ENCODE data around the gene CAPN9. TPM values are rescaled to one million over a fixed set of nuclear protein-coding genes. Genes with fewer than 3 reads are reported as not detected.

Gene CAPN9
- total RNA-seq, 2 donors from 2014 or later = 0.45 to 0.59 TPM

- Histone ChIP-seq H3K27me3 (replicated peaks; ENCODE audit: insufficient read depth) (no peaks in the 10 kb centered on the region), H3K4me1 (replicated peaks) (no peaks in the 10 kb centered on the region), H3K36me3 (no peaks in the 10 kb centered on the region), H3K27ac (no peak overlapping the region), H3K9me3 (no peaks in the 10 kb centered on the region), H3K4me3 (no peak overlapping the region)
- 83% methylated on average over 9 of the region's 9 CpGs for WGBS
- intact Hi-C loops (cut with DNase I) = no loop called here
- no peak for TF ChIP-seq POLR2A (IDR thresholded peaks at IDR 0.05)
- no peak for TF ChIP-seq POLR2AphosphoS5 (IDR thresholded peaks at IDR 0.05)
- TF ChIP-seq, protein P1, sequence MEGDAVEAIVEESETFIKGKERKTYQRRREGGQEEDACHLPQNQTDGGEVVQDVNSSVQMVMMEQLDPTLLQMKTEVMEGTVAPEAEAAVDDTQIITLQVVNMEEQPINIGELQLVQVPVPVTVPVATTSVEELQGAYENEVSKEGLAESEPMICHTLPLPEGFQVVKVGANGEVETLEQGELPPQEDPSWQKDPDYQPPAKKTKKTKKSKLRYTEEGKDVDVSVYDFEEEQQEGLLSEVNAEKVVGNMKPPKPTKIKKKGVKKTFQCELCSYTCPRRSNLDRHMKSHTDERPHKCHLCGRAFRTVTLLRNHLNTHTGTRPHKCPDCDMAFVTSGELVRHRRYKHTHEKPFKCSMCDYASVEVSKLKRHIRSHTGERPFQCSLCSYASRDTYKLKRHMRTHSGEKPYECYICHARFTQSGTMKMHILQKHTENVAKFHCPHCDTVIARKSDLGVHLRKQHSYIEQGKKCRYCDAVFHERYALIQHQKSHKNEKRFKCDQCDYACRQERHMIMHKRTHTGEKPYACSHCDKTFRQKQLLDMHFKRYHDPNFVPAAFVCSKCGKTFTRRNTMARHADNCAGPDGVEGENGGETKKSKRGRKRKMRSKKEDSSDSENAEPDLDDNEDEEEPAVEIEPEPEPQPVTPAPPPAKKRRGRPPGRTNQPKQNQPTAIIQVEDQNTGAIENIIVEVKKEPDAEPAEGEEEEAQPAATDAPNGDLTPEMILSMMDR (IDR thresholded peaks at IDR 0.05) = no peak
- no peak for DNase-seq (ENCODE audit: low spot score)
Observed at GRCh38 chr1:230793463-230793745, 46.2 kb downstream of the CAPN9 start.

DNA sequence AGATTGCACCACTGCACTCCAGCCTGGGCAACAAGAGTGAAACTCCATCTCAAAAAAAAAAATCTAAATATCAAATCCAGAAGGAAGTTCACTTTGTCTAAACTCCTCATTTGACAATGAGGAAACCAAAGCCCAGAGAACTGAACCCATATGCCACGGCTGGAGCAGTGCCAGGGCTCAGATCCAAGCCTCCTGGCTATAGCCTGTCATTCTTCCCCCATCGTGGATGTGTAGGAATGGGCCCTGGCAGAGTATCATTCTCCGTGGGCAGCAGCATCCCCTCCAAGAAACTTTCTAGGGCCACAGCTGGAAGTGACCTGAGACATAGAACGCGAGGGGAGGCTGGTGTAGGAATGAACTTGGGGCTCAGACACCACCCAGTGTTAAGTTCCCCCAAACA, 47.2 kb downstream of the CAPN9 start:
- DNase-seq (ENCODE audit: low spot score) = no peak
- Histone ChIP-seq H3K36me3 (no peaks in the 10 kb centered on the region), H3K27me3 (replicated peaks; ENCODE audit: insufficient read depth) (no peaks in the 10 kb centered on the region), H3K4me1 (replicated peaks) (no peaks in the 10 kb centered on the region), H3K9me3 (no peaks in the 10 kb centered on the region), H3K4me3 (no peak overlapping the region), H3K27ac (no peak overlapping the region)
- WGBS = 30% methylated on average over 5 of the region's 5 CpGs
- TF ChIP-seq POLR2AphosphoS5 (IDR thresholded peaks at IDR 0.05) (no peak), POLR2A (IDR thresholded peaks at IDR 0.05) (no peak)
- TF ChIP-seq, protein P1 (IDR thresholded peaks at IDR 0.05) = no peak
- intact Hi-C loops (cut with DNase I) = no loop called here

DNA sequence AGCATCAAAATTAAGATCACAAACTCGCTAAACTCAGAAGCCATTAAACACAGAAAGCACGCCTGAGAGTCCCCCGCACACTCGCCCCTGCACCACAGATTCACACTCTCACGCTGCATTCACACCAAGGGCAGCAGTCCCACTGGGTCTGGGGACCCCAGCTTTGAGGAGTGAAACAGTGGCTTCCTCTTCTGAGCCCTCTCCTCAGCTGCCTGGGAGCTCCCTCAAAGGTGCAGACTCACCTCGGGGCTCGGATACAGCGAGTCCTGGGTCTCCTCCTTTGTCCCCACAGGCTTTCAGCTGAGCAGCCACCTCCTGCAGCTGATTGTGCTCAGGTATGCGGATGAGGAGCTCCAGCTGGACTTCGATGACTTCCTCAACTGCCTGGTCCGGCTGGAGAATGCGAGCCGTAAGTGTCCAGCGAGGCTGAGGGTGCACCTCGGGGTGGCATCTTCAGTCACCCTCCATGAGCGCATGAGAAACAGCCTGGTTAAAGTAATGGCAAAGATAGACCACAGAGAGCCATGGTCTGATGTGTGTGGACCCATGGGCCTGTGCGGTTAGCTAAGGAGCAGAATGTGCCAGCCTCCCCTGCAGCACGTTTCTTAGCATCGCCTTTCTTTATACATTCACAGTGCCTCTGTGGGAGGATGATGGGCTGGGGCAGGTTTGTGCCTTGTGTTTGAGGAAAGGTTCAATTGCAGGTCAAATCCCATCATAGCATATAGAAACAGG, 47.9 kb downstream of the CAPN9 start:
- DNase-seq (ENCODE audit: low spot score) = no peak
- intact Hi-C loops (cut with DNase I) = loop anchor here (5.0 kb wide), 2 partner anchors 122 to 417 kb away; no protein-coding TSS in a partner anchor
- Histone ChIP-seq H3K36me3 (no peaks in the 10 kb centered on the region), H3K4me1 (replicated peaks) (no peaks in the 10 kb centered on the region), H3K4me3 (no peak overlapping the region), H3K27me3 (replicated peaks; ENCODE audit: insufficient read depth) (no peaks in the 10 kb centered on the region), H3K27ac (no peak overlapping the region), H3K9me3 (no peaks in the 10 kb centered on the region)
- TF ChIP-seq, protein P1 (IDR thresholded peaks at IDR 0.05) = no peak
- TF ChIP-seq POLR2A (IDR thresholded peaks at IDR 0.05) = no peak
- no peak for TF ChIP-seq POLR2AphosphoS5 (IDR thresholded peaks at IDR 0.05)
- 82% methylated on average over 19 of the region's 19 CpGs for WGBS

DNA sequence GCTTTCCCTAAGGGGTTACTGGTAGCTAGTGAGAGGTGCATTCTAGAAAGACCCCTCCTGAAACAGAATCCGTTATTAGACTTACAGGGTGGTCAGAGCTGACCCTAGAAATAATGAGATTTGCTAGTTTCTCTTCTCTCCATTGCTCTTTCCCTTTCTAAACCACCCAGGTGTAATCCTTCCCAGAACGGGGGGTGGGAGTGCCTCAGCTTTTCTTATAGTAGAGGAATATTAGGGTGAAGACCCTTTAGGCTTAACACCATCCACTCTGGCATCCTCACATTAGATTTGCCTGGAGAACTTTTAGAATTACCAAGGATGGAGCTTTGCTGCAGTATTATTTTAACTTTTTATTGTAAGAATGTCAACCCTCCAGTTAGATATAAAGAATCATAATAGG, 49.4 kb downstream of the CAPN9 start:
- H3K36me3 ChIP-seq = no peaks in the 10 kb centered on the region
- WGBS = 73% methylated on average over 2 of the region's 2 CpGs
- H3K9me3 ChIP-seq = no peaks in the 10 kb centered on the region
- DNase-seq (ENCODE audit: low spot score) = no peak
- intact Hi-C loops (cut with DNase I) = loop anchor here (5.0 kb wide), 2 partner anchors 121 to 416 kb away; no protein-coding TSS in a partner anchor
- TF ChIP-seq POLR2AphosphoS5 (IDR thresholded peaks at IDR 0.05) = no peak
- TF ChIP-seq, protein P1 (IDR thresholded peaks at IDR 0.05) = no peak
- TF ChIP-seq POLR2A (IDR thresholded peaks at IDR 0.05) = no peak
- no peaks in the 10 kb centered on the region for H3K4me1 ChIP-seq (replicated peaks)
- H3K27me3 ChIP-seq (replicated peaks; ENCODE audit: insufficient read depth) = no peaks in the 10 kb centered on the region
- no peak overlapping the region for H3K4me3 ChIP-seq
- no peak overlapping the region for H3K27ac ChIP-seq

- Histone ChIP-seq H3K36me3 (no peaks in the 10 kb centered on the region), H3K27ac (no peak overlapping the region), H3K4me3 (no peak overlapping the region), H3K27me3 (replicated peaks; ENCODE audit: insufficient read depth) (no peaks in the 10 kb centered on the region), H3K9me3 (no peaks in the 10 kb centered on the region), H3K4me1 (replicated peaks) (no peaks in the 10 kb centered on the region)
- no peak for DNase-seq (ENCODE audit: low spot score)
- no peak for TF ChIP-seq POLR2A (IDR thresholded peaks at IDR 0.05)
- TF ChIP-seq, protein P1 (IDR thresholded peaks at IDR 0.05) = no peak
- intact Hi-C loops (cut with DNase I) = loop anchor here (5.0 kb wide), 2 partner anchors 120 to 415 kb away; no protein-coding TSS in a partner anchor
- WGBS = 74% methylated on average over 13 of the region's 13 CpGs
Observed at GRCh38 chr1:230797376-230797920, 50.3 kb downstream of the CAPN9 start.

All from prostate gland (tissue), 2 donors.